Stimulated activated CD8-positive, alpha-beta memory T cell treated with anti-CD3 and anti-CD28 coated beads, Interleukin-15, amount 100 ng/mL, for 24 hours (primary cell): ENCODE measurements around the gene KDELR3.

ENCODE experiments used
- DNase-seq: peaks from one replicate; pipeline ENCODE4 v3.0.0-alpha.2; 2020; ENCODE audit warnings: low read depth

The KDELR3 gene

DNA sequence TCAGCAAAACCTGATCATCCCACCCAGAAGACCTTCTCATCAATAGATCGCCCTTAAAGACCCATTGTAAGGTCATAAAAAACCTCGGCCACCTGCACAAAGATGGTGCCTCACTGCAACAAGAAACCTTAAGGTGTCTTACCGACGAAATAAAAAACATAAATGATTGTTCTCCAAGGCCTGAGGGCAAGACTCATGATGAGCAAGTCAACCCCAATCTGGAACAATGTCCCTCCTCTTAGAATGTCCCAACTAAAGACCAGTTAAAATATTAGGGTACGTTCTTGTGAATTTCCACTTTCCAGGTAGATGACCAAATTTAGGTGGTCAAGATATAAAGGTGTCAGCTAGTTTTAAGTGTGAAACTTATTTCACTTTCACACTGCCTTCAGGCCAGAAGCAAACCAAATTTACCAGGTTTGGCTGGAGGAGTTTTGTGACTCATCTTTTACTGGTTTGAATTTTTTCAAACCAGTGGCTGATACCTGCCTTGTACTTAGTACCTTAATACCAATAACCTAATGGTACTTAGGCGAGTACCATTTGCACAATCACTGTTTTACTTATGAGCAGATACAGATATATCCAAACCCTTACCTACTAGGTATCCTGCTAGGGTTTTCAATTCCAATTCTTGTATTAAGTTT lies 14.9 kb downstream of the KDELR3 start:
- DNase-seq, result no peak

DNA sequence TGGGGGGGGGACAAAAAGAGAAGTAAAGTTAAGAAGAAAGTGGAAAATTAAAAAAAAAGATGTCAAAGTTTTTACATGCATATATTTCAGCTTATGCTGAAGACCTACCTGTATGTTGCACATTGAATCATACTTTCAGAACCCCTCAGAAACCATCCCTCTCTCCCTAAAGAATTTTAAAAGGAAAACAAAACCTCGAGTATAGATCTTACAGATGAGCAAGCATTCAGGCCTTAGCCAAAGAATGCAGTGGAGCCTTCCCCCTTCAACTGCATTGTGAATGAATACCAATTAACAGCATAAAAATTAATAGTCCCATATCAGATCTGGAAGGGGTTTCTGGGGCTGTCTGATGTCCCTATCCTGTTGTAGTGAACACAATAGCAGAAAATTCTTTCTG lies 16.3 kb downstream of the KDELR3 start:
- no peak for DNase-seq

DNA sequence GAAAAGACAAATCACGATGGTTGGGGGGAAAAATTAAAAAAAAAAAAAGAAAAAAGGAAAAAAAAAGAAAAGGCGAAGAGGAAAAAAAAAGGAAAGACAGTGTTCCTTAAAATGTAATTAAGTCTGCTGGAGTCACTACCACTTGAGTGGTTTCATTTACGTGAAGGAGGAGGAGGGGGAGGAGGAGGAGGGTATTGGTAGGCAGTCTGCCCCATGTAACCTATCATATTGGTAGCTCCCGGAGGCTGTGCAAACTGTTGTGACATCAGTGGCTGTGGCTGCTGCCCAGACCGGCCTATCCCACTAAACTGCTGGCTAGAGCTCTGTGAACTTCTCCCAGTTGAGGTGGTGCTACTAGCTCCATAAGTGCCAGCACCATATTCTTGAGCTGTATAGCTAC lies 17.9 kb downstream of the KDELR3 start:
- DNase-seq, result no peak

DNA sequence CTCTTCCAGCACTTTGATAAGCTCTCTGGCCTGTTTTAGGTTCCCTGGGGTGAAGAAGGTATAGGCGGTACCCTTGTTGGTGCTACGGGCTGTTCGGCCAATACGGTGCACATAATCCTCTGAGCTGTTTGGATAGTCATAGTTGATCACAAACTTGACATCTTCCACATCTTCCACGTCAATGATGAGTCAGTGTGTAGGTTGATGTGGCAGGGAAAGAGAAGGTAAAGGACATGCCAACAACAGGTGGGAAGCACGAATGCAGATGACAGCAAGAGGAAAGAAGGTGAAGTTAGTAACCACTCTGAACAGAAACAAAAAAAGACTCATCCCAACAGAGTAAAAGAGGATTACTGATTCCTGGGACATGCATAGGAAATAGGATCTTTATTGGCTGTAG lies 20.1 kb downstream of the KDELR3 start:
- no peak for DNase-seq

DNA sequence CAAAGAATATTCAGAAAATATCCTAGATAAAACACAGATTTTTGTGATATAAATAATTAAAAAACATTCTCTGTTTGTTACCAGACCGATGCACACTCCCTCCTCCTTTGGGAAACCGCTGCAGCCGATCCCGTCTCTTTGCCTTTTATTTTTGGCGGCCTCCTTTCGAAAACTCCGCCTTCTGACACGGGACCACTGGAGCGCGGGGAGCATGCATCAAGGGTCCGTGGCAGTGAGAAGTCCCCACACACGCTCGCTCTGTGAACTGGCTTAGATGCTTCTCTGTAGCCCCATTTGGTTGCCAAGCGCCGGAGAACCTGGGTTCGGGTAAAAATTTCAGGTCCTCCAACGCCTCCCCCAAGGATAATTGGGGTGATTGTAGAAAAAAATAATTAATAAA lies 21.2 kb downstream of the KDELR3 start:
- DNase-seq, result no peak

DNA sequence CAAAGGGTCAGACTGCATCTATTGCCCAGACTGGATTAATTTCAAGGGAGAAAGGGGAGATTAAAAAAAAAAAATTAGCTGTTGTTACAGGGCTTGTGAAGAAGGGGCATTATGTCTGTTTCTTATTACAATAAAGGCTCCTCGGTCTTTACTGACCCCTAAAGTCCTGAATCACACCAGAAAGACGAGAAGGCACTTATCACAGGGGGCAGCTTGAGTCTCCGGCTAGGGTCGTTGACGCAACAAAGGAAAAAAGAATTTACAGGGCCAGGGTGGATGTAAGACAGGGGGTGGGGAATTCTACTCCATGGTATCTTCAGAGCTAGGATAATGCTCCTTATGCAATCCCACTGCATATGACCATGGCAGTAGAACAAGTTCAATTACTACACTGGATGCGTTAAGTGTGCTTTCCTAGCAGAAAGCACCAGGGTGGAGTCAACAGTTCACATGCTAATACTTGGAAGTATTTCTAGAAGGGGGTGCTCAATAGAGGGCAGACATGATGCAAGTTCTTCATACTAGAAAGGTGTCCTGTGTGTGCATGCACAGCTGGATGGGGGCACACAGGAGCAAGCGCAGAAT lies 21.8 kb downstream of the KDELR3 start:
- DNase-seq, result no peak

DNA sequence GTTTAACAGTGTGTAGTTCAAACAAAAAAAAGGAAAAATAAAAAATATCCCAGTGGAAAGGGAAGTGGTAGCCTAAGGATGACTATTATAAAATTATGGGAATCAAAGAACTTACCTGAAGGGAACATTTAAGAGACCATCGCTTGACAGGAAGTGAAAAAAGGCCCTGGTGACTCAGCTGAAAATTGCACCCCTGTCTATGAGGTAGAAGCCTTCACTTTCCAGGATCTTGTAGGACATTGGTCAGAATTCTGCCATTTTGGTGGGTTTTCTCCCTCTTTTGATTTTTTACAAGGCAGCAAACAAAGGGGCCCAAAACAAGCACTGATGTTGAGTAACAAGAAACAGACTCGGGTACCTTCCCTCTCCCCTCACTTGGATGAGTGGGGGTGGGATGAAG lies 22.6 kb downstream of the KDELR3 start:
- no peak for DNase-seq

DNA sequence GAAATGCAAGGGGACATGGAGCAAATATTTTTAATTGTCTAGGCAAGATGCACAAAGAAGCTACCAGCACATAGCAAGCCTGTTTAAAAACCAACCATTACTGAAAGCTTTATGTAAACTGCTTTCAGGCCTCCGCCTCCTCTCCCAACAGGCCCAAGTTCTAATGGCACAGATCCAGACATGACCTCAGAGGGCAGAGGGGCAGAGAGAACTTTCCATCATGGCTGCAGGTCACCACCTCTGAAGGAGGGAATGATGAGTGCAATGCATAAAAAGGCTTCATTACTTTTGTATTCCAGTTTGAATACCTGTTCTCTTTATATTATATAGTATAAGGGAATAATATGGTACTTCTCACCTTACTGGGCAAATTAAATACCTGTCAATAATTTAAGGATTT lies 23.0 kb downstream of the KDELR3 start:
- no peak for DNase-seq

DNA sequence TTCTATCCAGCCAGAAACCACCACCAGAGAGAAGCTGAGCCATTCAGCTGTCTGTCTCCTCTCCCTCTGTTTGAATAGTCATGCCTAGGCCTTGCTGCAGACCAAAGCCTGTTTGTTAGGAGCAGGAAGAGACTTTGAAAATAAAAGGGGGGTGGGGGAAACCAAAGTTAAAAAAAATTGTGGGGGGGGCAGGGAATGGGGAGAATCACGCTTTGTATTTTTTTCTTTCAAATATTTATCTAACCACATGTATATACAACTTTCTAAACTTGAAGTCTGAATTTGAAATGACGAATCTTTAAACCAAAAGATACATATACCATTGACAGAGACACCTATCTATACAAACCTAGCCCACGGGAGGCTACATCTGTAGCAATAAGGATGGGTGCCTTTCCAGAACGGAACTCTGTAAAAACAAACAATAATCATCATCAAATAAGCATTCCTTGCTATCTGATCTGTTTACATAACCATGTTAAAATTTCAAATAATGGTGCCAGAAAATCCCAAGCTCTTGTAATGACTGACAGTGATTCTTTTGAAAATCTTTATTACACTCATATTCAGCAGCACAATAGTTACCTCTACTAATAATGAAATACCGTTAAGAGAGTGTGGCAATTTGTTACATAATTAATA lies 23.9 kb downstream of the KDELR3 start:
- no peak for DNase-seq

DNA sequence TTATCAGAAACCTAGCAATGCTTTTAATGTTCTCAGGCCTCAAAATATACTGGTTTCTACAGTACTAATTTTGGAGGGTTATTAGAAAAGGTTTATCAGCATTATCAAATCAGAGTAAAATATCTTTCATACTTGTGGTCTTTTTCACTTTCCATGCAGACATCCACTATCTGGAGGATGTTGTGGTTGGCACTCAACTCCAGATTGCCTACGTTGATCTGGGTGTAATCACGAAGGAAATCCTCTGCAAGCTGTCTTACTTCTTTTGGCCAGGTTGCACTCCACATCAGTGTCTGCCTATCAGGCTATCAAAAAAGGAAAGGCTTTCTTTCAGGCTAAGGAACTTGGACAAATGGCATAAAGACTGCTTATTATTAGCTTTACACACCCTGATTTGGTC lies 26.6 kb downstream of the KDELR3 start:
- no peak for DNase-seq

DNA sequence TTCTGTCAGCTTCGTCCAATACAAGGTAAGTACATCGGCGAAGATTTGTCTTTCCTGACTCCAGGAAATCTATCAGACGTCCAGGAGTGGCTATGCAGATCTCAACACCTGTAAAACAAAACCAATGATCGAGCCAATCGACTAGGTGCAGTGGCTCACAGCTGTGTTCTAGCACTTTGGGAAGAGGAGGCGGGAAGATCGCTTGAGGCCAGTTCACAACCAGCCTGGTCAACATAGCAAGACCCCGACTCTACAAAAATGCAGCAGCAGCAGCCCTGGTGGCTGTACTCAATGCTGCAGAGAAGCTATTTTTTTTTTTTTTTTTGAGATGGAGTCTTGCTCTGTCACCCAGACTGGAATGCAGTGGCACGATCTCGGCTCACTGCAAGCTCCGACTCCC lies 27.0 kb downstream of the KDELR3 start:
- DNase-seq, result no peak

DNA sequence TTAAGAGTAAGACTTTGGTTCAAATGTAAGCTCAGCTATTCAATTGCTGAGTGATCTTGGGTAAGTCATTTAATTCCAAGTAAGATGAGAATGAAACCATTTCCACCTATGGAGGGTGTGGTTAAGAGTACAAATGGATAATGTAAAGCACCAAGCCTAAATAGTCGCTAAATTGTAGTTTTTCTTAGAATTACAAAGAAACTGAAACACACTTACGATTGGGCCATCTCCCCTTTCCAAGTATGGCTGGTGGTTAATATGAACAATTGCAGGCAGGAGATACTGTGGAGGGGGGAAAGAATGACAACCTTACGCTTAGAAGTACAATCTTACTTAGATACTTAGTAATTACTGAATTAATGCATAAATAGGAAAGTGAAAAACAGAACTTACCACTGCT lies 30.0 kb downstream of the KDELR3 start:
- DNase-seq, result no peak

DNA sequence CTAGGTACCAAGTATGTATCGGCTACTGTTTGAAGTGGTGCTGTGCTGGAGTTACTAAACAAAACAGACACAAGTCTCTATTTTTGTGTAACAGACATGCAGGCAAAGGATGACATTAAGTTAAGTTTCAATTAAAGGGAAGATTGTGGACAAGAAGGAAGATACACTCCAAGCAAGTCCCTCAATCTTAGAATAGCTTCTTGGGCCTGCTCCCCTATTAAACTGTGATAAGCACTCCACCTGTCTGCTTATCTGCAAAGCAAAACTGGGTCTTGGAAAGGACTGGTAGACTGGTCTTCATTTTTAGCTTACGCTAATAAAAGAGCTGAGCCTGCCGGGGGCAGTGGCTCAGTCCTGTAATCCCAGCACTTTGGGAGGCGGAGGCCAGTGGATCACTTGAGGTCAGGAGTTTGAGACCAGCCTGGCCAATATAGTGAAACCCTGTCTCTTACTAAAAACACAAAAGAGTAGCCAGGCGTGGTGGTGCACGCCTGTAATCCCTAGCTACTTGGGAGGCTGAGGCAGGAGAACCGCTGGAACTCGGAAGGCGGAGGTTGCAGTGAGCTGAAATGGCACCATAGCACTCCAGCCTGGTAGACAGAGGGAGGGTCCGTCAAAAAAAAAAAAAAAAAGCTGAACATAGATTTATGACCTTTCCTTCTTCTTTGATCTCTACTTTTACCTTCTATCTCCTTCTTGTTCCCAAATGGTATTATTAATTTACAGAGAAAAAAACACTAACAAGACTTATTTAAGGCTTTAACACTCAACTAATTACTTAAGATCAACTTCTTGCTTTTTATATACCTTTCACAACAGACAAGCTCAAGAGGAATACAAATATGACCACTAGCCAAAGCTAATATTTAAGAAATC lies 34.1 kb downstream of the KDELR3 start:
- no peak for DNase-seq

DNA sequence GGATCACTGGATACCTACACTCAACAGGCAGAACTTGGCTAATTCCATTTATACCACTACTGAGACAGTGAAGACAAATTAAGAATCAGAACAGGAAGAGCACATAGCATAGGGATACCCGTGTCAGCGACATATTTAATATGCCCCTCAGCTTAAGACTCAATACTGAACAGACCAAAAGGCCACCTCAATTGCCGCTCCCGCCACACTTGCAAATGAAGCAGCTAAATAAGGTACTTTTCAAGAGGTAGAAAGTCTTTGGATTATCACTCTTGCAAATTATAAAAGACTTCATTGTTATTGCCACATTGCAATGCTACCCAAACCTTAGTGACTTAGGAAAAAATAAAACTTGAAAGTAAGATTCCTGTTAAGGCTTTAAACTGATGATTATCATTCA lies 35.1 kb downstream of the KDELR3 start:
- DNase-seq, result no peak

DNA sequence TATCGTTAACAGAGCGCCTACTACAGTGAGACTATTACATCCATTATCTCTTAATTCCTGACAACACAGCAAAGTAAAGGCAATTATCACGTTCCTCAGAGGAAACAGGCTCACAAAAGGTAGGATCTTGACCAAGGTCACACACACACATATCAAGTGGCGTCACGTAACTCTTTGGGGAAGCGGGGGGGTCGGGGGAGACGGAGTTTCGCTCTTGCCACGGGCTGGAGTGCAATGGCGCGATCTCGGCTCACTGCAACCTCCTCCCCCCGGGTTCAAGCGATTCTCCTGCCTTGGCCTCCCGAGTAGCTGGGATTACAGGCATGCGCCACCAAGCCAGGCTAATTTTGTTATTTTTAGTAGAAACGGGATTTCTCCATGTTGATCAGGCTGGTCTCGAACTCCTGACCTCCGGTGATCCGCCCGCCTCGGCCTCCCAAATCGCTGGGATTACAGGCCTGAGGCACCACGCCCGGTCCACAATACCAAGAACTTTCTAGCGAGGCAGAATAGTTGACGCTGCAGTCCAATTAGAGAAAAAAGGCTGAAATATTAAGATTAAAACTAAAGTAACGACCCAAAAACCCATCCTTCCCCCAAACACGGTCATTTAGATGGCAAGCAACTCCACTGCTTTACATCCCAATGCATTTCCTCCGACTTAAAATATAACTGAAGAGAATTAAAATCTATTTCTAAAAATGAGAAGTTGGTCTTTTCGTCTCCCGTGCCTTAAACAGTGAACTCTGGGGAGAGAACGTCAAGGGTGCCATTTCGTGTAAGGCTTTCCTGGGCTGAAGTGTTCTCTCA lies 37.0 kb downstream of the KDELR3 start:
- peak; percentile 27 for DNase-seq

DNA sequence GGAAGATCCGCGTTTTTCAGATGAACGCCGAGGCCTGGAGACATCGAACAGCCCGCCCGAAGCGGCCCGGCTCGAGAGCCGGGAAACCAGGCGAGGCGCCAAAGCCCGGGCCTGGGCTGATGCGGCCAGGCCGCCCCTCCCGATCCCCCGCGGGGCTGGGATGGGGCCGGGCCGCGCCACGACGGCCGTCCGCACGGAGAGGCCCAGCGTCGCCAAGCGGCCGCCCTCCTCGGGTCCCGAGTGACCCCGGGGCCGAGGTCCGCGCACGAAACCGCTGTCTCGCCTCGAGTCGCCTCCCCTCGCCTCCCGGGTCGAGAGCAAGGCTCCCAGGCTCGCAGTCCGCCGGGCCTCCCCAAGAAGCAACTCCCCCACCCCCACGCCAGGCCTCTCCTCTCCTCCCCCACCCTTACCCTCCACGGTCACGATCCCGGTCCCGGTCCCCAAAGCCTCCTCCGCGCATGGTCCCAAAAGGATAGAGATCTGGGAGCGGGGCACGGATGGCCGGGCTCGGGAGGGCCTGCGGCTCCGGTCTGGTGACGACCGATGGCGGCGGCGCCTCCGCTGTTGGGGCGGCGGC lies 37.7 kb downstream of the KDELR3 start:
- peak; percentile 31 for DNase-seq

DNA sequence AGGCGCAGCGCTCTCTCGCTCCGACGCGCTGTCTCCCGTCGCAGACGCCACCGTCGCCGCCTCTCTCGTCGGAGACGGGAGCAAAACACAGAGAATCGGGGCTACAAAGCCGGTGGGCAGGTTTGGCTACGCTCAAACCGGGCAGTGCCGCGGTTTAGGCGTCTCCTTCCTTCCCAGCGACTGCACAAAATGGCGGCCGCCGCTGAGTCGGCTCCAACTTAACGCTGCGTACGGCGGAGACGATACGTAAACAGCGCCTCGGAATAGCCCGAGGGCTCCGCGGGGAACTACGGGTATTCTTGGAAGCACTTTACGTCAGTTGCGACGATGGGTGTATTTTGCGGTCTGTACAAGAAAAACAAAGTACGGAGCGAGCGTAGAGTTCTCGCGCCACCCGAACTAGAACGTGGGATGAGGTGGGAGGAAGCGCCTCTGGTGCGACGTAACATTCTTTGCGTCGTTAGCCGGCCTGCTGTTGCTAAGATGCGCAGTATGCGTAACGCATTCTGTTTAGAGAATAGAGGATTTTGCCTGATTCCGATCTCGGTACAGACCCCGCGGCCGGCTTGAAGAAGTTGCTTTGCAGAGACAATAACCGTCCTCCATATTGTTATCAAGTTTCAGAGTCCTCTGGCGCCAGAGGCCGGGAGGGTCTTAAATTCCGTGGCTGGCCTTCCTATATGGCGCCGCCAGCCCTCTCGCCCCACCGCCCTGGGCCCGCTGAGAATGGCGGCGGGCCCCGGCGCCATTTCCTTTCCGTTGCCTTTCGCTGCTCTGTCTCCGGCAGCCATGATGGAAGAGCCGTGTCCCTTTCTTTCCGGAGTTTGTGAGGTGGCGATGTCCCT lies 38.4 kb downstream of the KDELR3 start, which contains the start of gene DDX17:
Gene DDX17 (minus strand): TSS at position 194 of the 845 bp plus-strand sequence.
- DNase-seq, result peak; percentile 77

DNA sequence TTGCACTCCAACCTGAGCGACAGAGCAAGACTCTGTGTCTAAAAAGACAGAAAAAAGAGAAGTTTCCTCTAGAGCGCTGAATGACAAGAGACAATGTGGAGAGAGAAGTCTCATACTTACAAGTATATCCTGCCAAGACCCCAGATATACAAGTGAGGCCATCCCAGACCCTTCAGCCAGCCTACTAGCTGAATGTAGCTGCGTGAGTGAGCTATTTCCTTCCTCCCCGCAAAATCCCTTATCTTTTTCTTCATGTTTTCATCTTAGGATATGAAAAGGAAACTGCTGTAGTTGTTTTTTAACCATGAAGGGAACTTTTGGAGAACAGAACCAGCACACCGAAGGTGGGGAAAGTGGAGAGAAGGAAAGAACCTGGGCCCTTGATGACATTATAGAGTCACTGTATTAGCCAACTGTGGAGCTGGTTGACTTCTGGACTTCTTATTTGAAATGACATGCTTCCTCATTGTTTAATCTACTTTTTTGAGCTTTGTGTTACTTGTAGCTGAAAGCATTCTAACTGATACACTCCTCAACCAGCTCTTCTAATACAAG lies 42.6 kb downstream of the KDELR3 start:
- no peak for DNase-seq

DNA sequence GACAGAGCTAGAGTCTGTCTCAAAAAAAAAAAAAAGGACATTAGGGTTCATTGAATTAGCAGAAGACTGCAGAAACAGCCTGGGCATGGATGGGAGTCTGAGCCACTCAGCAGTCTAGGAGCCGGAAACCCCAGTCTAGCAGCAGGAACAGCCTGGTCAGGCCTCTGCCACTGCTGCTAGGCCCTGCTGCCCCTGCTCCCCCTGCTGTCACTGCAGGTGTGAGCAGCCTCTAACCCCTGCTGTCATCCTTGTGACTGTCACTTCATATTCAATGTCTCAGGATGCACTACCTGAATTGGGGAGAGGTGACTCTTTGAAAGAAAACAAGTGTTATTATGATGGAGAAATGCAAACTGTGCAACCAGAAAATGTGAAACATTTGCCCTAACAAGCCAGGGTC lies 45.2 kb downstream of the KDELR3 start:
- DNase-seq, result no peak

DNA sequence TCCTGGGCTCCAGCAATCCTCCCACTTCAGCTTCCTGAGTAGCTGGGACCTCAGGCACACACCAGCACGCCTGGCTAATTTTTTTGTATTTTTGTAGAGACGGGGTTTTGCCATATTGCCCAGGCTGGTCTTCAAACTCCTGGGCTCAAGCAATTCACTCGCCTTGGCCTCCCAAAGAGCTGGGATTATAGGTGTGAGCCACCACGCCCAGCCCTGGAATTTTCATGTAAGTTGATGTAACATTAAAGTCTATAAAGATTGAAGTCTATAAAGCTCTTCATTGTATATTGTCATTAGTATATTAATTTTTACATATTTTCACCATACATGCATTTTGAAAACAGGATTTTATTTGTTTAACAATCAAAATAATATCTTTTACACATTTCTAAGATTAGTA lies 50.7 kb downstream of the KDELR3 start:
- DNase-seq, result no peak
